ENCODE results near the gene TSPAN18.

TSPAN18 gene

GRCh38 chr11:44831605-44832394 is 105.0 kb downstream of the TSPAN18 start:
- DNase-seq, result no peak

GRCh38 chr11:44832452-44832851 is 105.7 kb downstream of the TSPAN18 start:
- DNase-seq, result no peak

GRCh38 chr11:44833221-44833876 is 106.6 kb downstream of the TSPAN18 start:
- DNase-seq, result no peak

- no peak for DNase-seq
Measured at GRCh38 chr11:44833877-44834452, 107.2 kb downstream of the TSPAN18 start.

GRCh38 chr11:44834846-44835245 is 108.1 kb downstream of the TSPAN18 start:
- no peak for DNase-seq

- DNase-seq, result no peak
Measured at GRCh38 chr11:44835296-44835695, 108.5 kb downstream of the TSPAN18 start.

GRCh38 chr11:44835938-44836337 is 109.2 kb downstream of the TSPAN18 start:
- no peak for DNase-seq

- DNase-seq, result no peak
Measured at GRCh38 chr11:44837661-44838060, 110.9 kb downstream of the TSPAN18 start.

- DNase-seq, result no peak
Measured at GRCh38 chr11:44839458-44840084, 112.8 kb downstream of the TSPAN18 start.

- DNase-seq, result no peak
Measured at GRCh38 chr11:44840085-44840478, 113.3 kb downstream of the TSPAN18 start.

- no peak for DNase-seq
Measured at GRCh38 chr11:44840521-44841251, 113.9 kb downstream of the TSPAN18 start.

GRCh38 chr11:44842220-44842619 is 115.5 kb downstream of the TSPAN18 start:
- no peak for DNase-seq

- no peak for DNase-seq
Measured at GRCh38 chr11:44846852-44847251, 120.1 kb downstream of the TSPAN18 start.

- DNase-seq, result no peak
Measured at GRCh38 chr11:44847316-44847715, 120.6 kb downstream of the TSPAN18 start.

GRCh38 chr11:44848203-44848962 is 121.6 kb downstream of the TSPAN18 start:
- no peak for DNase-seq

GRCh38 chr11:44848963-44849350 is 122.2 kb downstream of the TSPAN18 start:
- DNase-seq, result no peak

GRCh38 chr11:44849424-44849823 is 122.7 kb downstream of the TSPAN18 start:
- no peak for DNase-seq

GRCh38 chr11:44849922-44850321 is 123.2 kb downstream of the TSPAN18 start:
- no peak for DNase-seq

GRCh38 chr11:44851496-44851895 is 124.7 kb downstream of the TSPAN18 start:
- no peak for DNase-seq

- DNase-seq, result no peak
Measured at GRCh38 chr11:44852159-44852747, 125.5 kb downstream of the TSPAN18 start.

GRCh38 chr11:44852952-44853351 is 126.2 kb downstream of the TSPAN18 start:
- no peak for DNase-seq

GRCh38 chr11:44853666-44854065 is 126.9 kb downstream of the TSPAN18 start:
- DNase-seq, result no peak

Data from CD4-positive, alpha-beta T cell treated with Interleukin-1 beta for 1 hour (primary cell).